ENCODE measurements around the gene TANGO2.

- TF ChIP-seq CTCF (IDR thresholded peaks at IDR 0.05) (no peak), POLR2A (IDR thresholded peaks at IDR 0.05) (no peak)
Observed at GRCh38 chr22:20094197-20094807, 73.4 kb downstream of the TANGO2 start.

All from body of pancreas (tissue), 4 donors.